T-cell (primary cell): ENCODE results near the gene ASAH2. TPM values are rescaled to one million over a fixed set of nuclear protein-coding genes. Genes with fewer than 3 reads are reported as not detected.

ENCODE experiments used
- ATAC-seq, 4 experiments: fragments of 200-7000 bp in 3 of 4; fragments of 150-1000 bp in 1 of 4; cut with Tn5 transposase; replicated peaks in 1 of 4; 1 replicate in 3 of 4; 2 replicates in 1 of 4; pipeline ENCODE4 v1.10.0; 2021; ENCODE audit warnings: moderate library complexity in 3 of 4, mild to moderate bottlenecking in 2 of 4, moderate number of reproducible peaks in 1 of 4
- CTCF ChIA-PET, 2 donors: fragments of 300-600 bp; sonication (Branson Sonifier 250); formaldehyde crosslinking; loops; one replicate each; lab custom pipeline; 2022; ENCODE audit warnings: antibody characterized with exemption in 2 of 2; lab: Charles Lee
- POLR2A ChIA-PET, 2 donors: fragments of 300-600 bp; sonication (Branson Sonifier 250); formaldehyde crosslinking; loops; one replicate each; lab custom pipeline; 2022; ENCODE audit warnings: antibody characterized with exemption in 2 of 2; lab: Charles Lee
- DNase-seq, 35 experiments: peaks; one replicate each; pipeline versions ENCODE4 v3.0.0 to v3.0.0-alpha.2; 2013 to 2023
- H3K27ac ChIP-seq: one replicate; pipeline ENCODE4 v1.5.1; 2013; ENCODE audit warnings: low read length
- H3K27me3 ChIP-seq, 2 experiments: replicated peaks in 1 of 2; 1 replicate in 1 of 2; 2 replicates in 1 of 2; pipeline versions ENCODE4 v1.6.1 to v1.7.0; 2013; ENCODE audit warnings: low read length in 1 of 2, mixed read lengths in 1 of 2; ENCODE audit not compliant: control insufficient read depth in 2 of 2, insufficient read depth in 2 of 2; ENCODE audit errors: extremely low read depth in 1 of 2
- H3K36me3 ChIP-seq, 2 donors: 1 replicate in 1 of 2; 2 replicates in 1 of 2; pipeline versions ENCODE4 v1.6.1 to v1.7.0; 2013; ENCODE audit warnings: low read length in 1 of 2; ENCODE audit not compliant: control insufficient read depth in 2 of 2, insufficient read depth in 1 of 2; ENCODE audit errors: extremely low read depth in 1 of 2
- H3K4me1 ChIP-seq, 2 experiments: 1 replicate in 1 of 2; 2 replicates in 1 of 2; pipeline versions ENCODE4 v1.6.1 to v1.7.0; 2013; ENCODE audit warnings: low read length in 2 of 2, mixed read lengths in 1 of 2; ENCODE audit not compliant: insufficient read depth in 2 of 2, control insufficient read depth in 1 of 2; ENCODE audit errors: extremely low read depth in 1 of 2
- H3K4me3 ChIP-seq, 2 donors: 1 replicate in 1 of 2; 2 replicates in 1 of 2; pipeline versions ENCODE4 v1.5.1 to v1.7.0; 2013; ENCODE audit warnings: mild to moderate bottlenecking in 2 of 2, low read length in 1 of 2, moderate library complexity in 1 of 2; ENCODE audit not compliant: control insufficient read depth in 1 of 2; ENCODE audit errors: extremely low read depth in 1 of 2
- H3K9me3 ChIP-seq: 2 replicates; pipeline ENCODE4 v1.7.0; 2013
- H3K27ac Mint-ChIP-seq, 2 donors: one replicate each; pipeline ENCODE4 v1.8.0; 2020 to 2021; ENCODE audit warnings: mild to moderate bottlenecking in 2 of 2, mixed read lengths in 2 of 2
- H3K27me3 Mint-ChIP-seq, 2 donors: one replicate each; pipeline ENCODE4 v1.8.0; 2021 to 2022; ENCODE audit warnings: mixed read lengths in 2 of 2
- H3K36me3 Mint-ChIP-seq: one replicate; pipeline ENCODE4 v1.8.0; 2021; ENCODE audit warnings: mixed read lengths
- H3K4me1 Mint-ChIP-seq, 3 donors: one replicate each; pipeline ENCODE4 v1.8.0; 2020 to 2022; ENCODE audit warnings: mixed read lengths in 3 of 3, mild to moderate bottlenecking in 1 of 3
- H3K4me3 Mint-ChIP-seq, 3 donors: one replicate each; pipeline ENCODE4 v1.8.0; 2020 to 2022; ENCODE audit warnings: mild to moderate bottlenecking in 3 of 3, mixed read lengths in 3 of 3, moderate library complexity in 3 of 3
- H3K9me3 Mint-ChIP-seq, 3 donors: one replicate each; pipeline ENCODE4 v1.8.0; 2020 to 2022; ENCODE audit warnings: mixed read lengths in 3 of 3
- WGBS: methylation state at CpG from one replicate; pipeline ENCODE4 v1.1.5; 2013; ENCODE audit warnings: missing lambda C conversion rate; ENCODE audit not compliant: insufficient coverage; 5-methylcytosine and 5-hydroxymethylcytosine counted together
- total RNA-seq, 35 experiments: library from RNA in 6 of 35; stranded (reverse) in 6 of 35; fragments of 120-200 nt in 1 of 35; gene quantifications; one replicate each; pipeline versions ENCODE4 v1.2.1 to v1.2.4 and lab custom pipeline; 2013 to 2026

Gene ASAH2
- total RNA-seq, 5 donors from 2014 or later (not counting 1 experiment from before 2014, with no cell fraction given), result 2.8 to 3.7 (median 3.4) TPM

- POLR2A ChIA-PET, result no interaction called here
- DNase-seq, result no peak
- no peak overlapping the region for H3K27ac ChIP-seq
- no peaks in the 10 kb centered on the region for H3K36me3 Mint-ChIP-seq
- H3K4me1 ChIP-seq, result no peaks in the 10 kb centered on the region
- H3K9me3 ChIP-seq, result no peaks in the 10 kb centered on the region
- no peaks in the 10 kb centered on the region for H3K36me3 ChIP-seq
- no peak overlapping the region for H3K4me3 ChIP-seq
- CTCF ChIA-PET, result no interaction called here
- H3K27me3 Mint-ChIP-seq, result peaks cover 15 to 30% of the 10 kb centered on the region in 2 donors
- no peak overlapping the region for H3K27ac Mint-ChIP-seq
- no peak for ATAC-seq
- H3K9me3 Mint-ChIP-seq, result peaks cover 0 to 6% (median 4%) of the 10 kb centered on the region in 3 donors
- 71% methylated on average over 1 of the region's 2 CpGs for WGBS
- H3K4me3 Mint-ChIP-seq, result no peak overlapping the region
- H3K4me1 Mint-ChIP-seq, result no peaks in the 10 kb centered on the region
- H3K27me3 ChIP-seq, result peaks cover 0 to 4% of the 10 kb centered on the region in 2 experiments
These were observed 32.1 kb downstream of the ASAH2 start for GRCh38 chr10:50219200-50219599.

GRCh38 chr10:50216894-50217293, 34.4 kb downstream of the ASAH2 start:
- ATAC-seq (no peak), DNase-seq (no peak)
- 94% methylated on average over 3 of the region's 3 CpGs for WGBS
- ChIA-PET CTCF (no interaction called here), POLR2A (no interaction called here)
- Histone ChIP-seq H3K4me1 (no peaks in the 10 kb centered on the region), H3K36me3 (no peaks in the 10 kb centered on the region), H3K27ac (no peak overlapping the region), H3K4me3 (no peak overlapping the region), H3K27me3 (peaks cover 0 to under 1% of the 10 kb centered on the region in 2 experiments), H3K9me3 (no peaks in the 10 kb centered on the region)
- no peak overlapping the region for H3K27ac Mint-ChIP-seq
- peaks cover 0 to 6% (median 4%) of the 10 kb centered on the region in 3 donors for H3K9me3 Mint-ChIP-seq
- H3K36me3 Mint-ChIP-seq, result no peaks in the 10 kb centered on the region
- H3K4me3 Mint-ChIP-seq, result no peak overlapping the region
- H3K27me3 Mint-ChIP-seq, result peaks cover 13 to 22% of the 10 kb centered on the region in 2 donors
- no peaks in the 10 kb centered on the region for H3K4me1 Mint-ChIP-seq

DNA sequence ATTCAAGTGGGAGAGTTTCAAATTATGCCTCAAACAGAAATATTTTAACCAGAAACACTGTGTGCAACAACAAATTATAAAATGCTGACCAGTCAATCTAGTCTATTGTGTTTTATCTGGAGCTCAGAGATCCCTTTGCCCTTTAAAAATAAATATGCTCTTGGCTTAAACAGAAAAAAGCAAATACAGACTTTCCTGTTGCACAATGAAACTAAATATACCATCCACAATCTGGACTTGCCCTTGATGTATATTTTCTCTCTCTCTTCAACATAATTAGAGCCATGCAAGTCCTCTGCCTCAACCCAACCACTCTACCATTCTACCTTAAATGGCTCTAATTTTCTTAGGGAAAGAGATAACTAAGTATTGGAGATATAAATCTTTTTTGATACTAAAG, 34.9 kb downstream of the ASAH2 start:
- Histone ChIP-seq H3K4me3 (no peak overlapping the region), H3K4me1 (no peaks in the 10 kb centered on the region), H3K27ac (no peak overlapping the region), H3K27me3 (no peaks in the 10 kb centered on the region), H3K36me3 (no peaks in the 10 kb centered on the region), H3K9me3 (no peaks in the 10 kb centered on the region)
- CTCF ChIA-PET, result no interaction called here
- Mint-ChIP-seq H3K27ac (no peak overlapping the region), H3K9me3 (peaks cover 0 to 6% (median 4%) of the 10 kb centered on the region in 3 donors), H3K36me3 (no peaks in the 10 kb centered on the region), H3K4me1 (no peaks in the 10 kb centered on the region), H3K4me3 (no peak overlapping the region), H3K27me3 (peaks cover 8 to 20% of the 10 kb centered on the region in 2 donors)
- POLR2A ChIA-PET, result no interaction called here
- ATAC-seq, result no peak
- no peak for DNase-seq

GRCh38 chr10:50211670-50212069, 39.6 kb downstream of the ASAH2 start:
- POLR2A ChIA-PET, result no interaction called here
- CTCF ChIA-PET, result no interaction called here
- Mint-ChIP-seq H3K27me3 (peaks cover 7 to 13% of the 10 kb centered on the region in 2 donors), H3K9me3 (peaks cover 0 to 6% (median 4%) of the 10 kb centered on the region in 3 donors), H3K4me1 (no peaks in the 10 kb centered on the region), H3K36me3 (no peaks in the 10 kb centered on the region), H3K4me3 (no peak overlapping the region), H3K27ac (no peak overlapping the region)
- Histone ChIP-seq H3K27me3 (no peaks in the 10 kb centered on the region), H3K27ac (no peak overlapping the region), H3K4me3 (no peak overlapping the region), H3K36me3 (no peaks in the 10 kb centered on the region), H3K4me1 (no peaks in the 10 kb centered on the region), H3K9me3 (no peaks in the 10 kb centered on the region)
- ATAC-seq (no peak), DNase-seq (no peak)
- no CpG with 5 or more reads among the region's 3 CpGs for WGBS

- no peaks in the 10 kb centered on the region for H3K27me3 ChIP-seq
- no peaks in the 10 kb centered on the region for H3K4me1 Mint-ChIP-seq
- no peak overlapping the region for H3K27ac Mint-ChIP-seq
- H3K36me3 ChIP-seq, result no peaks in the 10 kb centered on the region
- CTCF ChIA-PET, result no interaction called here
- H3K9me3 ChIP-seq, result no peaks in the 10 kb centered on the region
- DNase-seq, result no peak
- no peaks in the 10 kb centered on the region for H3K4me1 ChIP-seq
- H3K4me3 ChIP-seq, result no peak overlapping the region
- POLR2A ChIA-PET, result no interaction called here
- no peak overlapping the region for H3K4me3 Mint-ChIP-seq
- no peaks in the 10 kb centered on the region for H3K36me3 Mint-ChIP-seq
- H3K9me3 Mint-ChIP-seq, result peaks cover 0 to 6% (median 4%) of the 10 kb centered on the region in 3 donors
- H3K27me3 Mint-ChIP-seq, result peaks cover 10 to 20% of the 10 kb centered on the region in 2 donors
- H3K27ac ChIP-seq, result no peak overlapping the region
- ATAC-seq, result no peak
These were observed 40.4 kb downstream of the ASAH2 start for GRCh38 chr10:50210876-50211275.

Other genes starting within 250 kb of the ASAH2 start
- 10 to 100 TPM; 46.2 to 62.6 (median 55.3) TPM for gene WASHC2A, start 183.6 kb downstream of the ASAH2 start, total RNA-seq